ENCODE data around the gene RELA. TPM values are rescaled to one million over a fixed set of nuclear protein-coding genes. Genes with fewer than 3 reads are reported as not detected.

The RELA gene
- total and polyA plus RNA-seq, 2 of the 13 experiments (the other 11 are each of a cell fraction or from before 2014, with no cell fraction given): 21.4 to 40.5 TPM

DNA sequence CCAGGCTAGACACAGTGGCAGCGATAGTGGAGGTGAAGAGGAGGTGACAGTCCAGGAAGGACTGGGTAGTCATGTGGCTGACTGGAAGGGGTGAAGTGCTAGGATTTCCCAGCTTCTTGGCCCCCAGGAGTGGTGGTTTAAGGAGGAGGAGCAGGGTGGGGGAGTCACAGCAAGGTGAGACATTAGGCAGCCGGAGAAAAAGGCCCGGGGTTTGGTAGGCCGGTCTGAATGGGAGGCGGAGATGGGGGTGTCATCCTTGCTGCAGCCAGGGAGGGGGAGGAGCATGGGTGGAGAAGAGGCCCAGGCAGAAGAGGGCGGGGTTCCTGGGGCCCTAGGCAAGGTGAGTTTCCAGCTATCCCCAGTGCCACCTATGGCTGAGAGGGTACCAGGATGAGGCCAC, 18.7 kb downstream of the RELA start (continued):
- TF ChIP-seq, protein P1, sequence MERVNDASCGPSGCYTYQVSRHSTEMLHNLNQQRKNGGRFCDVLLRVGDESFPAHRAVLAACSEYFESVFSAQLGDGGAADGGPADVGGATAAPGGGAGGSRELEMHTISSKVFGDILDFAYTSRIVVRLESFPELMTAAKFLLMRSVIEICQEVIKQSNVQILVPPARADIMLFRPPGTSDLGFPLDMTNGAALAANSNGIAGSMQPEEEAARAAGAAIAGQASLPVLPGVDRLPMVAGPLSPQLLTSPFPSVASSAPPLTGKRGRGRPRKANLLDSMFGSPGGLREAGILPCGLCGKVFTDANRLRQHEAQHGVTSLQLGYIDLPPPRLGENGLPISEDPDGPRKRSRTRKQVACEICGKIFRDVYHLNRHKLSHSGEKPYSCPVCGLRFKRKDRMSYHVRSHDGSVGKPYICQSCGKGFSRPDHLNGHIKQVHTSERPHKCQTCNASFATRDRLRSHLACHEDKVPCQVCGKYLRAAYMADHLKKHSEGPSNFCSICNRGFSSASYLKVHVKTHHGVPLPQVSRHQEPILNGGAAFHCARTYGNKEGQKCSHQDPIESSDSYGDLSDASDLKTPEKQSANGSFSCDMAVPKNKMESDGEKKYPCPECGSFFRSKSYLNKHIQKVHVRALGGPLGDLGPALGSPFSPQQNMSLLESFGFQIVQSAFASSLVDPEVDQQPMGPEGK (CRISPR knock-in tag; IDR thresholded peaks at IDR 0.05): no peak
- no peak for TF ChIP-seq ZBTB21 (CRISPR knock-in tag; IDR thresholded peaks at IDR 0.05)
- no peak for TF ChIP-seq TMF1 (CRISPR knock-in tag; IDR thresholded peaks at IDR 0.05; ENCODE audit: low read depth)
- TF ChIP-seq ZNF709 (CRISPR knock-in tag; IDR thresholded peaks at IDR 0.05): no peak

GRCh38 chr11:65642014-65642671, 20.6 kb downstream of the RELA start:
- 95% methylated on average over 32 of the region's 49 CpGs for WGBS (ENCODE audit: low lambda C conversion rate)
- no peaks in the 10 kb centered on the region for H3K27me3 ChIP-seq (ENCODE audit: control insufficient read depth in 1 of 2, insufficient read depth in 2 of 2, low read length in 2 of 2)
- no peak overlapping the region for H3K4me2 ChIP-seq (ENCODE audit: low read depth, low read length)
- peaks cover 37% of the 10 kb centered on the region for H3K4me1 ChIP-seq (ENCODE audit: insufficient read depth, low read length)
- ATAC-seq (no peak), FAIRE-seq (no peak), DNase-seq (ENCODE audit: low spot score) (no peak)
- ChIA-PET POLR2A (interaction anchor here (0.9 to 2.8 kb wide), 3 partner anchors 11 to 26 kb away, joined by 3 to 19 read pairs (median 3); no protein-coding TSS in a partner anchor), CTCF (ENCODE audit: low intra/inter-chr PET ratio, low total read pairs) (no interaction called here)
- H3K4me3 ChIP-seq (replicated peaks in 1 of 3; ENCODE audit: insufficient read depth in 1 of 3, low read depth in 2 of 3, low read length in 3 of 3): no peak overlapping the region
- no peaks in the 10 kb centered on the region for H4K20me1 ChIP-seq (ENCODE audit: insufficient read depth, low read length)
- no TSS peak for BruUV-seq (replicated peaks)
- intact Hi-C loops (cut with micrococcal nuclease; ENCODE audit: unreplicated experiment): no loop called here
- H3K9ac ChIP-seq (ENCODE audit: insufficient read depth, low read depth, low read length): no peak overlapping the region
- in situ Hi-C loops (cut with HindIII; ENCODE audit: extremely low pct_ligation_motif_present, low pct_unique_long_range_greater_than_20kb): no loop called here
- no peak overlapping the region for H2AFZ ChIP-seq (ENCODE audit: low read length)
- no peaks in the 10 kb centered on the region for H3K79me2 ChIP-seq (ENCODE audit: insufficient read depth, low read length)
- no peak for TF ChIP-seq ZNF142 (CRISPR knock-in tag; IDR thresholded peaks at IDR 0.05)
- peak; percentile 39 for TF ChIP-seq AGO2 (optimal IDR thresholded peaks at IDR 0.05; ENCODE audit: low read depth, low read length)
- TF ChIP-seq JUND (CRISPR knock-in tag; IDR thresholded peaks at IDR 0.05): no peak
- no peak for TF ChIP-seq ZMYM2 (CRISPR knock-in tag; IDR thresholded peaks at IDR 0.05)
- no peak for TF ChIP-seq ZMAT3 (CRISPR knock-in tag; conservative IDR thresholded peaks at IDR 0.05)
- no peak for TF ChIP-seq SMC3 (IDR thresholded peaks at IDR 0.05; ENCODE audit: low read length)
- H3K36me3 ChIP-seq (replicated peaks in 1 of 2; ENCODE audit: control insufficient read depth in 1 of 2, insufficient read depth in 2 of 2, low read length in 2 of 2): peaks cover 0 to under 1% of the 10 kb centered on the region in 2 experiments; a peak in 1 of 5 replicates
- H3K27ac ChIP-seq (ENCODE audit: extremely low read length, insufficient read depth, low read length): no peak overlapping the region
- H3K9me3 ChIP-seq (ENCODE audit: low read length): no peaks in the 10 kb centered on the region

All from HepG2 (cell line).